CD4-positive, alpha-beta T cell treated with Interleukin-21 for 1 hour (primary cell): ENCODE results near the gene PITX2.
"Not testable (repeated sequence)": the region's sequence is repeated elsewhere in the genome, so short reads cannot be mapped to it uniquely, and the experiment has no call there.

Experiments used
- DNase-seq: peaks from one replicate; pipeline ENCODE4 v3.0.0-alpha.2; 2020

Gene PITX2

GRCh38 chr4:110609044-110609750 lies 13.7 kb downstream of the PITX2 start:
- DNase-seq, result no peak

DNA sequence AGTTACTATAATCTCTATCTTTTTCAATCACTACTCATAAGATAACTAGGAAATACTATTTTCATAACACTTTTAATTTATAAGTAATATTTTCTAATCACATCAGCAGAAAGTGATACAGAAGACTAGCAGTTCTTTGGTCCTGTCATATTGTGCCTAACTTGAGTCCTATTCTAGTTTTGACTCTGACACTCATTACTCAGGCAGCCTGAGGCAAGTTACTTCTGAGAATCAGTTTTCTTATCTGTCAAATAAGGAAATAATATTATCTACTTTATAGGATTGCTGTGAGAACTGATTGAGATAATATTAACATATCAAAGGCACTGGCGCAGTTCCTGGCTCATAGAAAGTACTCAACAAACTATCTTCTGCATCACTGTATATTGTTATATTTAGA lies 17.8 kb downstream of the PITX2 start:
- DNase-seq, result no peak

DNA sequence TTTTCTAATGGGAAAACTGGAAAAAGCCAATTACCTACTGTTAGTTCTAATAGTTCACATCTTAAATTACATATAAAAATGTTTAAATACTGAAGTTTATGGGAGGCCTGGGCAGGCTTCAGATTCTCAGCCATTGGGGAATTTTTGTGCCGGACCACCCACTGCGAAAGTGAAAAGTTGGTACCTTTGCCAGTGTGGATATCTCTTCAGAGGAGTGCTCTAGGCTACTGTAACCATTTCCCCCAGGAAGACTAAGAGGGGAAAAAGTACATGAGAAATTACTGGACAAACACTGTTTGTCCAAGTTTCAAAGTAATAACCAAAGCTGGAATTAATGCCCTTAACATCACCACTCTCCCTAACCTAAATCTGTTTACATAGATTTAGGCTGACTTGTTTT lies 20.8 kb downstream of the PITX2 start:
- no peak for DNase-seq

DNA sequence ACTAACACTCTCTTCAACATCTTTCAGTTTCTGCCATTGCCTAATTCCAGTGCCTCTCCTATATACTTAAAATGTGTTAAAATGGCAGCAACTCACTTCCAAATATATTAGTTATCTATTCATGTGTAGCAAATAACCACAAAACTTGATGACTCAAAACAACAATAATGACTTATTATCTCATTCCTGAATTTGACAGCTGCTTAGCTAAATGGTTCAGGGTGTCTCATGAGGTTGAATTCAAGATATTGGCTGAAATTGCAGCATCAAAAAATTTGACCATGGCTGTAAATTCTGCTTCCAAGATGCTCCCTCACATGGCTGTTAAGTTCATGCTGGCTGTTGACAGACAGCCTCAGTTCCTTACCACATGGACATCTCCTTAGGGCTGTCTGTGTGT lies 25.3 kb downstream of the PITX2 start:
- no peak for DNase-seq

- no peak for DNase-seq
Measured at GRCh38 chr4:110596431-110596830, 26.4 kb downstream of the PITX2 start.

DNA sequence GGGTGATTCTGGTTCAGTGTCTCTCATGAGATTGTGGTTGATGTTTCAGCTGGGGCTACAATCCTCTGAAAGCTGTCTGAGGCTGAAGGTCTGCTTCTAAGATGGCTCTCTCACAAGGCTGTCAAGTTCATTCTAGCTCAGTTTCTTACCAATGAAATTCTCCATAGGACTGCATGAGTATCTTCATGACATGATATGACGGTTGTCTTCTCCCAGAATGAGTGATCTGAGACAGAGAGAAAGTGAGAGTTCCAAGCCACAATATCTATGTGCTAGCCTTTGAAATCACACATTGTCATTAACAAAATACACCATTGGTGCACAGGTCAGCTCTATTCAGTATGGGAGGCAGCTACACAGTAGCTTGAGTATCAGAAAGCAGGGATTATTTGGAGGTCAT lies 27.3 kb downstream of the PITX2 start:
- no peak for DNase-seq

DNA sequence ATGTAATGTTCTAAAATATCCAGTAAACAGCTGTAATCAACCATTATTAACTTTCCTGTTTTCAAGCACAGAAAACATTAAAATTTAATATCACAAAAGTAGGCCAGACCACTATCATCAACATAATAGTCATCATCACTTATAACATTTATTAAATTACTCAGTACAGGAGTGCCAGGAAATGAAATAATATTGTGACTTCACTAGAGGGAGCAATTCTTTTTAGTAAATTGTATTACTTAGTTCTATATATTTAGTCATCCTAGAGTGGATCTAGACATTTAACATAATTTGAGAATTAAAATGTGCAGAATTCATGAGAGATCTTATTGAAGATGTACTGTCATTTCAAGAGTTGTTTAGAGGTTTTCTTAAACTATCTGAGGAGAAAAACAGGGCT lies 33.6 kb downstream of the PITX2 start:
- no peak for DNase-seq

- DNase-seq, result no peak
Measured at GRCh38 chr4:110587666-110588285, 35.1 kb downstream of the PITX2 start.

DNA sequence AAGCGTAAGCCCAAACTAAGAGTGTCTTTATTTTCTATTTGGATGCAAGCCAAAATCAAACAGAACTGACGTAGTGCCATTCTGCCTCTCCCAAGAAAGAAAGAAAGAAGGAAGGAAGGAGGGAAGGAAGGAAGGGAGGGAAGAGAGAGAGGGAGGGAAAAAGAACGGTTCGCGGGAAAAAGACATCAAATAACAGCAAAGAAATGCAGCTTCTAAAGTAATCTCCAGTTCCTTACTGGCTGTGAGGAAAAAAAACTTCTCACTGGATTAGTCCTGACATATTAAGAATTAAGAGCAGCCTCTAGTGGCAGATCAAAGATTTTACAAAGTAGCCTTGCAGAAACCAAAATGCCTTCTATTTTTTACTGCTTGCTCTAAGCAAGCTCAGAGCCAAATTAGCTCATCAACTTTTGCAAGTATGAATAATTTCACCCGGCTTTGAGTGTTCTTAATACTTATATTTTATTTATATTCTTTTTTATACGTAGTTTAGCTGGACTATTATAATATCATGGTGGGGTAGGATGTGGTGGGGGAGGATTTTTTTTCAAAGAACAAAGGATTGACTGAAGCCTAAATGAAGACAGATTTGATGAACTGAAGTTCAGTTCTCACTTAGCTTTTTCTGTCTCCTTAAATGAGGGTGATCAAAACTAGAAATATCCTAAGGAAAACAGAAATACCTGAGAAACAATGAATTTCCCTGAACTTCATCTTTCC lies 36.6 kb downstream of the PITX2 start:
- DNase-seq, result no peak

GRCh38 chr4:110576696-110577095 lies 46.2 kb downstream of the PITX2 start:
- DNase-seq, result not testable (repeated sequence)
